HepG2 (cell line): ENCODE measurements around the gene DDC. TPM values are rescaled to one million over a fixed set of nuclear protein-coding genes. Genes with fewer than 3 reads are reported as not detected.

Experiments
- ATAC-seq: fragments of 200-7000 bp; cut with Tn5 transposase; 3 replicates; pipeline ENCODE4 v1.9.1; 2020; ENCODE audit warnings: mild to moderate bottlenecking, moderate library complexity
- BruUV-seq: library from RNA; stranded (reverse); fragments of 400-500 nt; replicated peaks from 2 replicates; lab custom pipeline; 2021; lab: Mats Ljungman, UMichigan
- CTCF ChIA-PET: fragments of 300-600 bp; formaldehyde crosslinking; extraction: SDS; loops from one replicate; lab custom pipeline; 2021; ENCODE audit warnings: low total read pairs, inconsistent platforms, low intra/inter-chr PET ratio; lab: Yijun Ruan, JAX
- POLR2A ChIA-PET: fragments of 350-600 bp; sonication (Branson Sonifier 250); formaldehyde crosslinking; loops from one replicate; lab custom pipeline; 2020; ENCODE audit warnings: antibody characterized with exemption, inconsistent platforms; lab: Yijun Ruan, JAX
- DNase-seq: peaks from one replicate; pipeline ENCODE4 v3.0.0-alpha.2; 2015; ENCODE audit warnings: low spot score
- FAIRE-seq: peaks from 3 replicates; lab custom pipeline; 2011; peaks lifted over from hg19 to GRCh38; lab: Jason Lieb, UNC
- H2AFZ ChIP-seq: one replicate; pipeline ENCODE4 v1.6.1; 2011; ENCODE audit warnings: low read length, inconsistent platforms
- H3K27ac ChIP-seq: fragments of 300-600 bp; 3 replicates; pipeline ENCODE4 v1.8.0; 2011; ENCODE audit warnings: mixed run types, mild to moderate bottlenecking, mixed read lengths, low read length, inconsistent platforms; ENCODE audit not compliant: insufficient read depth; ENCODE audit errors: extremely low read length
- H3K27me3 ChIP-seq, 2 experiments: fragments of 200-600 bp in 1 of 2; 2 replicates in 1 of 2; 3 replicates in 1 of 2; pipeline versions ENCODE4 v1.6.0 to v1.8.0; 2011; ENCODE audit warnings: low read length in 2 of 2, mild to moderate bottlenecking in 2 of 2, moderate library complexity in 2 of 2, inconsistent platforms in 1 of 2; ENCODE audit not compliant: insufficient read depth in 2 of 2, control insufficient read depth in 1 of 2
- H3K36me3 ChIP-seq, 2 experiments: fragments of 200-600 bp in 1 of 2; replicated peaks in 1 of 2; 2 replicates in 1 of 2; 3 replicates in 1 of 2; pipeline versions ENCODE4 v1.5.1 to v1.8.0; 2011; ENCODE audit warnings: low read length in 2 of 2, inconsistent platforms in 1 of 2; ENCODE audit not compliant: insufficient read depth in 2 of 2, control insufficient read depth in 1 of 2
- H3K4me1 ChIP-seq: 2 replicates; pipeline ENCODE4 v1.5.1; 2012; ENCODE audit warnings: low read length, inconsistent platforms; ENCODE audit not compliant: insufficient read depth
- H3K4me2 ChIP-seq: 2 replicates; pipeline ENCODE4 v1.6.0; 2011; ENCODE audit warnings: low read depth, low read length, inconsistent platforms
- H3K4me3 ChIP-seq, 3 experiments: fragments of 200-600 bp in 1 of 3; sonication (generic), shearing (Covaris generic) in 1 of 3; replicated peaks in 1 of 3; 2 replicates each; pipeline ENCODE4 v1.5.1; 2011 to 2016; ENCODE audit warnings: low read length in 3 of 3, inconsistent platforms in 2 of 3, low read depth in 2 of 3, mild to moderate bottlenecking in 2 of 3, control low read depth in 1 of 3, mixed read lengths in 1 of 3; ENCODE audit not compliant: insufficient read depth in 1 of 3
- H3K79me2 ChIP-seq: one replicate; pipeline ENCODE4 v1.6.1; 2011; ENCODE audit warnings: low read length, inconsistent platforms; ENCODE audit not compliant: insufficient read depth
- H3K9ac ChIP-seq: 2 replicates; pipeline ENCODE4 v1.6.0; 2011; ENCODE audit warnings: mild to moderate bottlenecking, low read depth, low read length, inconsistent platforms; ENCODE audit not compliant: insufficient read depth
- H3K9me3 ChIP-seq: 2 replicates; pipeline ENCODE4 v1.5.1; 2012; ENCODE audit warnings: mild to moderate bottlenecking, low read length
- H4K20me1 ChIP-seq: 2 replicates; pipeline ENCODE4 v1.6.0; 2011; ENCODE audit warnings: inconsistent platforms, mild to moderate bottlenecking, low read length, moderate library complexity; ENCODE audit not compliant: insufficient read depth
- CAMTA2 ChIP-seq: sonication (generic); formaldehyde crosslinking; IDR thresholded peaks from 2 replicates; pipeline ENCODE4 v1.4.0; 2020; ENCODE audit warnings: mild to moderate bottlenecking, missing genetic modification reagents, borderline replicate concordance
- TFDP1 ChIP-seq: IDR thresholded peaks from 2 replicates; pipeline ENCODE4 v1.6.1; 2016; ENCODE audit warnings: missing compliant biosample characterization, missing genetic modification reagents, borderline replicate concordance
- ZBTB39 ChIP-seq: sonication (generic); formaldehyde crosslinking; IDR thresholded peaks from 2 replicates; pipeline ENCODE4 v1.5.0; 2020; ENCODE audit warnings: missing genetic modification reagents
- ZNF510 ChIP-seq: sonication (generic); formaldehyde crosslinking; IDR thresholded peaks from 2 replicates; pipeline ENCODE4 v1.4.0; 2020; ENCODE audit warnings: low read depth, mild to moderate bottlenecking, missing genetic modification reagents
- WGBS: methylation state at CpG from one replicate; pipeline ENCODE4 v1.1.6; 2017; ENCODE audit warnings: low lambda C conversion rate; 5-methylcytosine and 5-hydroxymethylcytosine counted together
- in situ Hi-C: cut with HindIII; loops from 2 replicates; pipeline ENCODE4 v1.10.0; 2017; ENCODE audit warnings: low pct_unique_long_range_greater_than_20kb; ENCODE audit not compliant: extremely low pct_ligation_motif_present
- intact Hi-C: fragments of 100-400 bp; cut with micrococcal nuclease; formaldehyde crosslinking; loops from one replicate; pipeline ENCODE4 v1.10.0; 2022; ENCODE audit not compliant: unreplicated experiment
- polyA plus RNA-seq, 8 experiments: library from polyadenylated mRNA; depleted of rRNA in 3 of 8; stranded (reverse) in 7 of 8; unstranded in 1 of 8; fragments of >200 nt; fragmentation: Illumina TruSeq in 4 of 8; extraction: Trizol in 4 of 8; gene quantifications; 2 replicates each; pipeline versions ENCODE4 v1.2.1 to v1.2.3, GENCODE V29; 2011 to 2016; ENCODE audit warnings: low read depth in 4 of 8, missing spikeins in 1 of 8, mixed read lengths in 1 of 8; ENCODE audit not compliant: insufficient read depth in 1 of 8
- total RNA-seq, 5 experiments: library from RNA; depleted of rRNA; stranded (reverse); fragments of >200 nt; fragmentation: Illumina TruSeq; extraction: Trizol; gene quantifications; 2 replicates each; pipeline ENCODE4 v1.2.3, GENCODE V29; 2016; ENCODE audit warnings: low read depth in 1 of 5

The DDC gene
- total and polyA plus RNA-seq, 2 of the 13 experiments (the other 11 are each of a cell fraction or from before 2014, with no cell fraction given), result 11.7 to 93.3 TPM

GRCh38 chr7:50475340-50475739 lies 89.9 kb downstream of the DDC start:
- CTCF ChIA-PET, result no interaction called here
- no peak for ATAC-seq

More at GRCh38 chr7:50475340-50475739, 89.9 kb downstream of the DDC start:
- POLR2A ChIA-PET, result no interaction called here
- no peak for FAIRE-seq
- H2AFZ ChIP-seq, result no peak overlapping the region
- intact Hi-C loops, result no loop called here
- no peak for TF ChIP-seq ZNF510
- no peak for TF ChIP-seq ZBTB39 (CRISPR knock-in tag)
- TF ChIP-seq TFDP1 (CRISPR knock-in tag), result no peak
- no peak for TF ChIP-seq CAMTA2
- TF ChIP-seq, all 625 proteins: peak for 0
- DNase-seq, result no peak
- H3K79me2 ChIP-seq, result no peaks in the 10 kb centered on the region
- H3K4me2 ChIP-seq, result no peak overlapping the region
- peaks cover 7 to 9% of the 10 kb centered on the region in 2 experiments; a peak in 4 of 5 replicates for H3K36me3 ChIP-seq
- no peak overlapping the region for H3K9ac ChIP-seq
- peaks cover 9% of the 10 kb centered on the region; the same call in 1 of the 2 replicates for H3K4me1 ChIP-seq
- H3K4me3 ChIP-seq, result no peak overlapping the region
- in situ Hi-C loops, result no loop called here
- H3K9me3 ChIP-seq, result no peaks in the 10 kb centered on the region
- no peak overlapping the region for H3K27ac ChIP-seq
- no peaks in the 10 kb centered on the region for H4K20me1 ChIP-seq
- H3K27me3 ChIP-seq, result no peaks in the 10 kb centered on the region
- BruUV-seq, result no TSS peak
- WGBS, result 78% methylated on average over 3 of the region's 4 CpGs
